Measurements from ENCODE around the gene LRP5.
"Not testable (repeated sequence)": the region's sequence is repeated elsewhere in the genome, so short reads cannot be mapped to it uniquely, and the experiment has no call there.

Gene LRP5

GRCh38 chr11:68446046-68446725, 133.8 kb downstream of the LRP5 start:
- DNase-seq = no peak

GRCh38 chr11:68447015-68447801, 134.8 kb downstream of the LRP5 start:
- DNase-seq = peak; percentile 79 to 91 (median 88)

- DNase-seq = peak in 2 of 3 donors; percentile 20 to 33
Observed at GRCh38 chr11:68447914-68448313, 135.5 kb downstream of the LRP5 start.

- DNase-seq = no peak
Observed at GRCh38 chr11:68448604-68449011, 136.2 kb downstream of the LRP5 start.

- no peak for DNase-seq
Observed at GRCh38 chr11:68449951-68450350, 137.6 kb downstream of the LRP5 start.

GRCh38 chr11:68450711-68451110, 138.3 kb downstream of the LRP5 start:
- no peak for DNase-seq

GRCh38 chr11:68454767-68455166, 142.4 kb downstream of the LRP5 start:
- no peak for DNase-seq

- no peak for DNase-seq
Observed at GRCh38 chr11:68455485-68455884, 143.1 kb downstream of the LRP5 start.

GRCh38 chr11:68457216-68457897, 145.0 kb downstream of the LRP5 start:
- no peak for DNase-seq

- no peak for DNase-seq
Observed at GRCh38 chr11:68457898-68458249, 145.5 kb downstream of the LRP5 start.

- not testable (repeated sequence) for DNase-seq
Observed at GRCh38 chr11:68458340-68458739, 145.9 kb downstream of the LRP5 start.

GRCh38 chr11:68459886-68460740, 147.7 kb downstream of the LRP5 start:
- peak; percentile 97 to 98 (median 97) for DNase-seq

GRCh38 chr11:68460741-68461574, 148.6 kb downstream of the LRP5 start, which contains the start of gene PPP6R3:
PPP6R3 (plus strand) TSS chr11:68460752; CDS start chr11:68537665, 76,913 bp downstream.
- peak in 1 of 3 donors; percentile 86 for DNase-seq

- DNase-seq = no peak
Observed at GRCh38 chr11:68461575-68461917, 149.2 kb downstream of the LRP5 start.

- peak in 1 of 3 donors; percentile 5 for DNase-seq
Observed at GRCh38 chr11:68463714-68464113, 151.3 kb downstream of the LRP5 start.

GRCh38 chr11:68467201-68467834, 154.9 kb downstream of the LRP5 start:
- DNase-seq = peak in 1 of 3 donors; percentile 17

- peak in 1 of 3 donors; percentile 21 for DNase-seq
Observed at GRCh38 chr11:68468217-68468828, 155.9 kb downstream of the LRP5 start.

- no peak for DNase-seq
Observed at GRCh38 chr11:68469122-68469521, 156.7 kb downstream of the LRP5 start.

- no peak for DNase-seq
Observed at GRCh38 chr11:68469642-68470041, 157.3 kb downstream of the LRP5 start.

- no peak for DNase-seq
Observed at GRCh38 chr11:68470304-68470811, 158.0 kb downstream of the LRP5 start.
